RCC 7860 (cell line): ENCODE results near the gene NXN.

Experiments used
- DNase-seq: peaks from one replicate; pipeline ENCODE4 v3.0.0-alpha.2; 2015; ENCODE audit warnings: low spot score
- FAIRE-seq: peaks from 2 replicates; lab custom pipeline; 2012; peaks lifted over from hg19 to GRCh38; lab: Jason Lieb, UNC

NXN gene

GRCh38 chr17:979539-980405 lies at the start of gene NXN:
Gene NXN, minus strand, starts transcription at chr17:979776.
- FAIRE-seq (no peak), DNase-seq (peak; percentile 48)

- DNase-seq (no peak), FAIRE-seq (no peak)
These were observed 47.5 kb upstream of the NXN start for GRCh38 chr17:1027044-1027443.

GRCh38 chr17:1026599-1026975 lies 47.0 kb upstream of the NXN start:
- FAIRE-seq (no peak), DNase-seq (no peak)

DNA sequence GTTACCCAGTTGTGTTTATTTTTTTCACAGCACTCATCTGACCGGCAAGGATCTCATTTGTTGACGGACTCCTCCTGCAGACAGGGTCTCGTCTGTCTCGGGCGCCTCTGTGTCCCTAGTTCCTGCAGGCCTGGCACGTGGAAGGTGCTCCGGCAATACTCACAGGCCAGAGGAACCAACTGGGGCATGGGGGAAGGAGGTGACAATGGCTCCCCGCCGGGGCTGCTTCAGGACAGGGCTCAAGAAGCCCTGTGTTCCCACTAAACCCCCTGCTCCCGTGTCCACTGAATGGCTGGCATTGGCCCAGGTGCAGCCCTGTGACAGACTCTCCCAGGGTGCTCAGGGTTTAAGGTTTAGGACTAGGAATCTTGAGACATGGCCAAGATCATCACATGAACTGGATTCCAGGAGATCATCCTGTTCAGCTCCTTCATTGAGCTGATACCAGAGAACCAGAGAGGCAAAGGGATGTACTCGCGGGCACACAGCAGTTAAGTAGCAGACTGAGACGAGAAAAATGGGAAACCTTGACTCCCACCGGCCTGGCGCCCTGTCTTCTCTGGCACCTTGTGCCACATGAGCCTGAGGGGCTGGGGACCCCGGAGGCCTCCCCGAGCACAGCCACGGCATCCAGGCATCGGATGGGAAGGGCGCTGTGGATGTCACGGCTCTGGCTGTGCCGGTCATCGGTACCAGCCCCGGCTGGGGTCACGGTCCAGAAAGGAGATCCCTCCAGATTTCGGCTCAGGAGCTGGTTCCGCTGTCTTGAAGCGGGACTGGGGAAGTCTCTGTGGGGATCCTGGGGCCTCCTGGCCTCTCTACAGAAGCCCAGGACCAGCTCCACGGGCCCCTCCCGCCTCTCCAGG lies 46.4 kb upstream of the NXN start:
- DNase-seq: no peak
- no peak for FAIRE-seq

DNA sequence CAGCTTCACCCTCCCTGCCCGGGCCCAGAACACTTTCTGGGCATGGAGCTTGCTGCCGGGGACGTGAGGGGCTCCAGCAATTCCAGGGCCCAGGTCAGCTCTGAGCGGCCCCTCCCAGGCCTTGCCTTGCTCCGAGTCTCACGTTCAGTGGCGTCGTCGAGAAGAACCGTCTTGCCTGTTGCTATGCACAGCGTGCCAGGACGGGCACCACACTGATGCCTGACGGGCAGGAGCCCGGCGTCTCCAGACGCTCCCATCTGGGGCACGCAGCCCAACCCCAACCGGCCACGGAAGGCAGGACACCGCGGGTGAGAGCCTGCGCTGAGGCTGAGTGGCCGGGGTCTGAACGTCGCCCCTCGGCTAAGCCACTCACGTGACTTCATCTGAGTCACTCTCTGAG lies 44.5 kb upstream of the NXN start:
- FAIRE-seq: no peak
- DNase-seq: no peak

DNA sequence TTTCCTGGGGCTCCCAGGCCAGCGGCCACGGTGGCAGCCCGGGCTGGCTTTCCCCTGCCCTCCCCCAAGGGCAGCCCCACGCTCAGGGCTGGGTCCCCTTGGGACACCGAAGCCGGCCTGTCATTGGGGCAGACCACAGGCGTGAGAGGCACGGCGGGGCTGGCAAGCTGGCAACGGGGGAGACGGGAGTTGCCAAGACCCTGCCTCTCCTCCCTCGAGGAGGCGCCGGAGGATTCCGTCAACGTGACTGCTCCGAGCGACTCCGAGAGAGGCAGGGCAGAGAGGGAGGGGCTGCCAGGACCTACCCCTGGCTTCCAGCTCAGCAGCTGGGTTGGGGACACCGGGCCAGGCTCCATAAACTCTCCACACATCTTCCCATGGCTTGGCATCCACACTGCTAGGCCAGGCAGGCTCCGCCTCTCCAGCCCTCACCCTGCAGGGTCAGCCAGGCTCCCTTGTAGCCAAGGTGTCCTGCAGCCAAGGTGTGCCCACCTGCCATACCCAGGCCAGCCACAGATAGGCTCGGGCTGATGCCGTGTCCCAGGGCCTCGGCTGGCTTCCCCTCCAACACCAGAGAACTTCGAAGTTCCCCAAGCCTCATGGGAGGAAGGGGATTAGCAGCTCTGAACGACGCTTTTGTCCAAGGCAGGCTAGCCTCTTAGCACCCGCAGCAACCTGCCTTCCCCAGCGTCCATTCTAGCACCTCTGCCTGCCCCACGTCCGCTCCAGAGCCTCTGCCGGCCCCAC lies 42.9 kb upstream of the NXN start:
- no peak for FAIRE-seq
- DNase-seq: no peak

GRCh38 chr17:1021147-1021546 lies 41.6 kb upstream of the NXN start:
- FAIRE-seq (no peak), DNase-seq (no peak)

- FAIRE-seq: no peak
- no peak for DNase-seq
These were observed 39.9 kb upstream of the NXN start for GRCh38 chr17:1019451-1019850.

- DNase-seq (no peak), FAIRE-seq (no peak)
These were observed 39.0 kb upstream of the NXN start for GRCh38 chr17:1018547-1018946.

- DNase-seq (no peak), FAIRE-seq (no peak)
These were observed 34.1 kb upstream of the NXN start for GRCh38 chr17:1013729-1014090.

DNA sequence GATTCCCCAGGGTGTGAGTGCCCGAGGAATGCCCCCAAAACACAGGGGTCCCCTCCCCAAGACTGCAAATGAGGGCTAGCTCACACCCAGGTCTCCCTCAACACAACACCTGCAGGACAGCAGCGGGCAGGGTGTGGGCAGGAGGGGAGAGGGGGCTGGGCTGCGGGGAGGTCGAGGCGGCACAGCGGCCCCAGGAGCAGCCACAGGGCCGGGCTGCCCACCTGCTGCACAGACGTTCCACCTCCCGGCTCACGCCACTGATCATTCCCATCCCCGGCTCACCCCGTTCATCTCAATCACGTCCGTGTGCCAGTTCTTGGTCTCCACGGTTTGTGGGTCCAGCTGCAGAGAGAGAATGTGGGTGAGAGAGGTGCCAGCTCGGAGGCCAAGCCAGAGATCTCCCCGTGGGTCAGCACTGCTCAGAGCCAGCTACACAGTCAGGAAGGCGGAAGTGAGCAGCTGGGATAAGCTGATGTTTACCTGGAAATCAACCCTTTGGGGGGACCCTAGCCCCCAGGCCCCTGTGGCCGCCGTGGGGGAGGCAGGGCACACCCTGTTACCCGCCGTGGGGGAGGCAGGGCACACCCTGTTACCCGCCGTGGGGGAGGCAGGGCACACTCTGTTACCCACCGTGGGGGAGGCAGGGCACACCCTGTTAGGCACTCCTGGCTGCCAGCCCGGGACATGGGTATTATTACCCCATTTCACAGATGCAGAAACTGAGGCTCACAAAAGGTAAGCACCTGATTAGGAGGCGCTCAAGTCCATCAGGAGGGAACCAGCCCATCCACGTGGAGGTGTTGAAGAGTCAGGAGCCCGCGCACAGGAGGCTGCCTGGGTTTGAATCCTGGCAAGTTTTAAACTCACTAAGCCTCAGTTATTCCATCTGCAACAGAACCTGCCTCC lies 33.5 kb upstream of the NXN start:
- FAIRE-seq (no peak), DNase-seq (no peak)

DNA sequence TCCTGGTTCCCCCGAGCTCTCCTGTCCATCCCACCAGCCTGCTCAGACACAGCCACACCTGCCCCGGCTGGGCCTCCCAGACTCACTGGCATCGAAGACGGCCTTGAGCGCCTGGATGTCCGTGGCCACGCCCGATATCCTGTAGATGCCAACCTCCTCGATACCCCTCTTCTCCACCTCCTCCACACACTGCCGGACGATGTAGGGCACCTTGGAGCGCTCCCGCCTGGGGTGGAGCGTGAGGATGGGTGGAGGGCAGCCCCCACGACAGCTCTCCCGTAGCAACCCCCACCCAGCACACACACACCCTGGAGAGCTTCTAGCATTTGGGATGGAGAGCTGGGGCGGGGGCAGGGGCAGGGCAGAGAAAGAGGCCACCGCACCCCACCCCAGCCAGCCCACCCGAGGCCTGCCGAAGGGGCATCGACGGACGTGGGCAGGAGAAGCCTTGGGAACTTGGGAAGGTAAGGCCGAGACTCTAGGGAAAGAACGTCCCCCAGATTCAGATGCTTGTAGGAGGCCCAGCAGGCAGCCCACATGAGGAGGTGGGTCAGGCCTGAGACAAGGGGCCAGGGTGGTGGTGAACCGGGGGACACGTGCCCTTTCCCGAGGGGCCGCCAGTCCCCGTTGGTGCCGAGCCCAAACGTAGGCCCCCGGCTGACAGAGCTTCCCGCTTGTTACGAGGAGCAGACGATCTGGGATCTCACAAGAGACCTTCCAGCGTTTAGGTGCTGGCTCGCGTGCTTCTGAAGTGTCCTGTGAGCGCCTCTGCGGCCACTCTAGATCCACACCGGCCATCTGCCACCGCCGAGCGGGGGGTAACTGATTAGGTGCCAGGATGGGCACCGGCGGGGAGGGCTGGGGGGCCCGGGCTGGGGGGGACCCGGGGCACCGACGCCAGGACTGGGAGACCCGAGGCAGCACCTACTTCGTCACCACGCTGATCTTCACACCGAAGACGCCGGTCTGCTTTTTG lies 32.5 kb upstream of the NXN start:
- FAIRE-seq (no peak), DNase-seq (no peak)

GRCh38 chr17:1011138-1011537 lies 31.6 kb upstream of the NXN start:
- FAIRE-seq: no peak
- DNase-seq: no peak

DNA sequence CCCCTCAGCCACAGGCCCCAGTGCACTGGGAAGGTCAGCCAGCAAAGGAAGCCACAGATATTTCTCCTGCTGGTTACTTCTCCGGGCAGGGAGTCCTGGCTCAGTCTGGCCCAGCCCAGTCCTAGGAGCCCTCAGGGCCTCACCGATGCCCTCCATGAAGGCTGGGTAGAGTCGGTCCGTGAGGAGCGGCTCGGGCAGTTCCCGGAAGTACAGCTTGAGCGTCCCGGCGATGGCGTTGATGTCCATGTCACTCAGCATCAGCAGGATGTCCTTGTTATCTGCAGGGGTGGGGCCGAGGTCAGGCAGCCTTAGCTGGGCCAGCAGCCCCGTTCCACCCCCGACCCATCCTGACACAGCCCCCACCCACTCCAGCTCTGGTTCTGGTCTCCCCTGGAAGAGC lies 31.0 kb upstream of the NXN start:
- DNase-seq (no peak), FAIRE-seq (no peak)

GRCh38 chr17:1010086-1010450 lies 30.5 kb upstream of the NXN start:
- no peak for FAIRE-seq

DNA sequence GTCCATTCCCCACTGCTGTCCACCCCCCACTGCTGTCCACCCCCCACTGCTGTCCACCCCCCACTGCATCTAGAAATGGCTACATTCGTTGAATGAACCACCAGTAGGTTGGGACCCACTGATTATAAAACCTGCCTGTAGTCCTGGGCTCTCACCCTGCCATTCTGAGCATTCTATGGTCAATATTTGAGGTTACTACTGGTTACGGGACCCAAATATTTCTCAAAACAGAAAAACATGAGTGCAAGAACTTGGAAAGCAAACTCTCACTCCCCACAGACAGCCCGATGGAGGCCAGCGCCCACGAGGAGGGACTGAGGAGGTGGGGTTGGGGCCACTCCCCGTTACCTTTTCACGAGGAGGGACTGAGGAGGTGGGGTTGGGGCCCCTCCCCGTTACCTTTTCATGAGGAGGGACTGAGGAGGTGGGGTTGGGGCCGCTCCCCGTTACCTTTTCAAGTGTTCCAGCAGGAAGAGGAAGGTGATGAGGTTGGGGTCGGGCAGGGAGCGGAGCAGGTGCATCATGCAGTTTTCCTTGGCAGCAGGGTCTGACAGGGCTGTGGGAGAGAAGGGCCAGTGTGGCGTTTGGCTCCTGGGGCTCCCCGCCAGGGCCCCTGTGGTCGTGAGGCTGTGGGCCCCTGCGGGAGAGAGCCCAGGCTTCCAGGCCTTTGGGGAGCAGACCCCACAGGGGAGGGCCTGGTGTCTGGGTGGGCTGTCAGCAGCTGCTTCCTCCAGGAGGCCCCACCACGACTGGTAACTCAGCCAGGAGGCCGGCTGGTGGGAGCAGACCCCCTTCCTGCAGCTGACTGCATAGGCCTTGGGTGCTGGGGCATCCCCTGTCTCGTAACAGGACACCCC lies 29.9 kb upstream of the NXN start:
- DNase-seq (no peak), FAIRE-seq (no peak)

More at GRCh38 chr17:1010086-1010450, 30.5 kb upstream of the NXN start:
- no peak for DNase-seq

GRCh38 chr17:1008008-1008761 lies 28.6 kb upstream of the NXN start:
- DNase-seq (no peak), FAIRE-seq (no peak)
